Breast epithelium (tissue), 3 donors: ENCODE data around the gene PDE4C.

ENCODE experiments used
- POLR2A ChIP-seq: fragments of 450-650 bp; IDR thresholded peaks from one replicate; pipeline ENCODE4 v1.6.1; 2016; ENCODE audit warnings: antibody characterized with exemption, mild to moderate bottlenecking, moderate library complexity
- POLR2AphosphoS5 ChIP-seq, 3 donors: sonication (generic); formaldehyde crosslinking; IDR thresholded peaks; one replicate each; pipeline ENCODE4 v1.6.1; 2017; ENCODE audit warnings: antibody characterized with exemption in 3 of 3
- TF ChIP-seq, protein P1 (sequence below), 3 donors: fragments of 450-650 bp; IDR thresholded peaks; one replicate each; pipeline ENCODE4 v1.5.1; 2016 to 2017; ENCODE audit warnings: antibody characterized with exemption in 3 of 3, mild to moderate bottlenecking in 3 of 3, moderate library complexity in 3 of 3

DNA sequence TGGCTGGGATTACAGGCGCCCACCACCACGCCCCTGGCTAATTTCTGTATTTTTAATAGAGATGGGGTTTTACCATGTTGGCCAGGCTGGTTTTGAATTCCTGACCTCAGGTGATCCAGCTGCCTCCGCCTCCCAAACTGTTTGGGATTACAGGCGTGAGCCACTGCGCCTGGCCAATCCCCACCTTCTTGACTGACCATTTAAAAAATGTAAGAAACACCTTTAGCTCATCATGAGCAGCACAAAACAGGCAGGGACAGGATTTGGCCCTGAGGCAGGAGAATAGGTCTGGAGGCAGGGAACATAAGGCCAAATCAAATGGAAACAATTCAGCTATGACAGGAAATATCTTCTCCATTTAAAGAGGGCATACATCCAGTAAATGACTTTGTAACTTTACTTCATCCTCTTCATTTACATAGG lies 34.6 kb downstream of the PDE4C start:
- TF ChIP-seq POLR2AphosphoS5 (IDR thresholded peaks at IDR 0.05) (no peak), POLR2A (no peak)
- TF ChIP-seq, protein P1, sequence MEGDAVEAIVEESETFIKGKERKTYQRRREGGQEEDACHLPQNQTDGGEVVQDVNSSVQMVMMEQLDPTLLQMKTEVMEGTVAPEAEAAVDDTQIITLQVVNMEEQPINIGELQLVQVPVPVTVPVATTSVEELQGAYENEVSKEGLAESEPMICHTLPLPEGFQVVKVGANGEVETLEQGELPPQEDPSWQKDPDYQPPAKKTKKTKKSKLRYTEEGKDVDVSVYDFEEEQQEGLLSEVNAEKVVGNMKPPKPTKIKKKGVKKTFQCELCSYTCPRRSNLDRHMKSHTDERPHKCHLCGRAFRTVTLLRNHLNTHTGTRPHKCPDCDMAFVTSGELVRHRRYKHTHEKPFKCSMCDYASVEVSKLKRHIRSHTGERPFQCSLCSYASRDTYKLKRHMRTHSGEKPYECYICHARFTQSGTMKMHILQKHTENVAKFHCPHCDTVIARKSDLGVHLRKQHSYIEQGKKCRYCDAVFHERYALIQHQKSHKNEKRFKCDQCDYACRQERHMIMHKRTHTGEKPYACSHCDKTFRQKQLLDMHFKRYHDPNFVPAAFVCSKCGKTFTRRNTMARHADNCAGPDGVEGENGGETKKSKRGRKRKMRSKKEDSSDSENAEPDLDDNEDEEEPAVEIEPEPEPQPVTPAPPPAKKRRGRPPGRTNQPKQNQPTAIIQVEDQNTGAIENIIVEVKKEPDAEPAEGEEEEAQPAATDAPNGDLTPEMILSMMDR (IDR thresholded peaks at IDR 0.05), result no peak
